Stimulated activated CD4-positive, alpha-beta T cell treated with anti-CD3 and anti-CD28 coated beads, Interleukin-4, amount 100 ng/mL, for 4 hours (primary cell): ENCODE results near the gene EXOC4.
"Not testable (repeated sequence)": the region's sequence is repeated elsewhere in the genome, so short reads cannot be mapped to it uniquely, and the experiment has no call there.

Experiments used
- DNase-seq, 2 experiments: peaks; one replicate each; pipeline ENCODE4 v3.0.0-alpha.2; 2020

EXOC4 gene

DNA sequence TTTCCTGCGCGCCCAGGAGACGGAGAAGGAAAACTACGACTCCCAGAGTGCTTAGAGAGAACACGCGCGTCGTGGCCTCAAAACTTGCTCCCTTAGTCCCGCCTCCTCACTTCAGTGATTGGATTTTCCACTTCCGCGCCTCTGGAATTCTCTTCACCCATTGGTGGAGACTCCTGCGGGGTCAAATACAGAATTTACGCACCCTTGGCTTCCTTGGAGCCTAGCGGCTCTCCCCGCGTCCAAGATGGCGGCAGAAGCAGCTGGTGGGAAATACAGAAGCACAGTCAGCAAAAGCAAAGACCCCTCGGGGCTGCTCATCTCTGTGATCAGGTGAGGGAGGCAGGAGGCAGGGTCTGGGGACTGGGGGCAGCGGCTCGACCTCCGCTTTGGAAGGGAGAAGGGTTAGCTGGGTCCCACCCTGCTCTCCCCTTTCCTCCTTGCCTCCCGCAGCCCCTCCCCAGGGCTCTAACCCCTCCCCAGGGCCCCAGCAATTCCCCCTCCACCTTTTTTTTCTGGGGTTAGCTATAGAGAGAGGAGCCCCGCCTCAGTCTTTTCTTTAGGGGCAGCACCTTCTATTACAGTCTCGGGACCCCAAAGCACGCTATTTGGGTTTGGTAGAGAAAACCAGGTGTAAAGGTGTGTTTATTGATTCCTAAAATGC is at the start of gene EXOC4:
TSS of gene EXOC4 (plus strand) at position 221 of the 661 bp plus-strand sequence.
- DNase-seq = peak; percentile 70 to 93

DNA sequence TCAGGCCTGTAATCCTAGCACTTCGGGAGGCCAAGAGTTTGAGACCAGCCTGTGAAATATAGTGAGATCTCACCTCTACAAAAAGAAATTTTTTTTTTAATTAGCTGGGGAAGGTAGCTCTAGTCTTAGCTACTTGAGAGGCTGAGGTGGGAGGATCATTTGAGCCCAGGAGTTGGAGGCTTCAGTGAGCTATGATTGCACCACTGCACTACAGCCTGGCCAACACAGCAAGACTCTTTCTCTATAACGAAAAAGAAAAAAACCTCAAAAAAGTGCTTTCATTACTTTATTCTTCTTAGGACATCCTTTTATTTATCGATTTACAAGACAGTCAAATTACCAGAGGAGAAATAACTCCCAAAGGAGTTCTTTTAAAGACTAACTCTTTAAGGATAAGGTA is 49.4 kb upstream of the EXOC4 start:
- DNase-seq = no peak

- DNase-seq = no peak
These were observed 45.2 kb upstream of the EXOC4 start for GRCh38 chr7:133207687-133208086.

DNA sequence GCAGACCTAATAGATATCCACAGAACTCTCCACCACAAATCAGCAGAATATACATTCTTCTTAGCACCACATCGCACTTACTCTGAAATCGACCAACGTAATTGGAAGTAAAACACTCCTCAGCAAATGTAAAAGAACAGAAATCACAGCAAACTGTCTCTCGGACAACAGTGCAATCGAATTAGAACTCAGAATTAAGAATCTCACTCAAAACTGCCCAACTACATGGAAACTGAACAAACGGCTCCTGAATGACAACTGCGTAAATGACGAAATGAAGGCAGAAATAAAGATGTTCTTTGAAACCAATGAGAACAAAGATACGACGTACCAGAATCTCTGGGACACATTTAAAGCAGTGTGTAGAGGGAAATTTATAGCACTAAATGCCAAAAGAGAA is 42.1 kb upstream of the EXOC4 start:
- not testable (repeated sequence) for DNase-seq

- not testable (repeated sequence) for DNase-seq
These were observed 39.1 kb upstream of the EXOC4 start for GRCh38 chr7:133213772-133214171.

DNA sequence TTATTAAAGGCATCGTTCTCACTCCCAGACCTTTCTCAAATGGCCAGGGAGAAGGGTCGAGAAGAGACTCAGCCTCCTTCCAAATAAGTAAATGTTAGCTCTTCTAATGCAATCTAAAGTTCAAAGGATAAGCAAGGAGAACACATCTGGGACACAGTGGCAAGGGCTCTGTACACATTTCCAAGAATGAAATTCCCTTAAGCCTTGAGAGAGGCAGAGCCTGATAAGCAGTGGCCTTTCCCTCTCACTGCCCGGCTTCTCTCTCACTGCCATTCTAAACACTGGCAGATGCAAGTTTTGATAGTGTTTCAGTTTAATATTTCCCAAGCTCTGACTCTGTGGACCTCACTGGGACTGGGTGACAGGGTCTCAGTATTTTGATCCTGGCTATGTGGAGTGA is 35.1 kb upstream of the EXOC4 start:
- DNase-seq = no peak

DNA sequence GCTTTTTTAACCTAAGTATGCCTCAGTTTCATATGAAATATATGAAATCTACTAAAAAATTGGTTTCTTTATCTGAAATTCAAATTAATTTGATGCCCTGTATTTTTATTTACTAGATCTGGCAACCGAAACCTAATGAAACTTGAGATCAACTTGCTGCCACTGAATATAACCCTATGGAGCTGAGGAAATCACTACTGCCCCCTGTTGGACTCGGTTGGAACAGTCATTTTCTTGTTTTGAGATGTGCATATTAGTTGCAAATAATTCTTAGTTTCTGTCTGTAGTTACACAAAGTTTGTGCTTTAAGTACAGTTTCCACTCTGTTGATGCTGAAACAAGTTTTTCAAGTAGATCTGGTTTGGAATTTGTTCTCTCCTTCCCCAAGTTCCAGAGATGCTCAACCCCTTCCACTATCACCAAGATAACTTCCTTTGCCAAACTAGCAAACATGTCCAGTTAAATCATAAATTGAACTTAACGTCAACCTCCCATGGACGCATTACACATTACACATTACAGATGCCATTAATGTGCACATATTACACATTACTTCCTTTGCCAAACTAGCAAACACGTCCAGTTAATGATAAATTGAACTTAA is 22.2 kb upstream of the EXOC4 start:
- DNase-seq = peak; percentile 4 to 15

DNA sequence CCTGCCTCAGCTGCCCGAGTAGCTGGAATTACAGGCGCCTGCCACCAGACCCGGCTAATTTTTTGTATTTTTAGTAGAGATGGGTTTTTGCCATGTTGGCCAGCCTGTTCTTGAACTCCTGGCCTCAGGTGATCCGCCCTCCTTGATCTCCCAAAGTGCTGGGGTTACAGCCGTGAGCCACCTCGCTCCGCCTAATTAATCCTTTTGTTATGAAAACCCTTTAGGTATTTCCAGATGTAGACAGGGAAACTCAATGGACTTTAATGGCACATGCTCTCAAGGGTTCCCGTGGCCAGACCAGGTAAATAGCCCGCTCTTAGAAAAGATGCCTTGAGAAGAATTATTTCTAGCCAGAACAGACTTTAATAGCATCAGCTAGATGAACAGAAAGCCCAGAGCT is 19.7 kb upstream of the EXOC4 start:
- no peak for DNase-seq

- DNase-seq = no peak
These were observed 17.7 kb upstream of the EXOC4 start for GRCh38 chr7:133234961-133235875.

- no peak for DNase-seq
These were observed 15.3 kb upstream of the EXOC4 start for GRCh38 chr7:133237545-133237944.

DNA sequence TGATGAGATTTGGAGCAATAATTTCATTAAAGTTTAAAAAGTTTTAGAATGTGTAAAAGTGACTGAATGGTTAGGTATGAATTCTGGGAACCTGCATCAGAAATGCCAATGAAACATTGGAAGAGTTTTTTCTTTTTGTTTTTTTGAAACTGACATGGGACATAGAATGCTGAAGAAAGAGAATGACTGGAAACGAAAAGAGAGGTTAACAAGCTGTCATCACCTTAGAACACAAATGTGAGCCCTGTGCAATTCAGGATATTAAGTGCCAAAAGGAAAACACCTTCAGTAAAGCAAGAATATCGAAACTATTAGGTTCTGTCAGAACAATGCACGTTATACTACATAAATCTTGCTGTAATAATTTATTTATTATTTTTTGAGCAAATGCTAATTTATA is 12.6 kb upstream of the EXOC4 start:
- no peak for DNase-seq

DNA sequence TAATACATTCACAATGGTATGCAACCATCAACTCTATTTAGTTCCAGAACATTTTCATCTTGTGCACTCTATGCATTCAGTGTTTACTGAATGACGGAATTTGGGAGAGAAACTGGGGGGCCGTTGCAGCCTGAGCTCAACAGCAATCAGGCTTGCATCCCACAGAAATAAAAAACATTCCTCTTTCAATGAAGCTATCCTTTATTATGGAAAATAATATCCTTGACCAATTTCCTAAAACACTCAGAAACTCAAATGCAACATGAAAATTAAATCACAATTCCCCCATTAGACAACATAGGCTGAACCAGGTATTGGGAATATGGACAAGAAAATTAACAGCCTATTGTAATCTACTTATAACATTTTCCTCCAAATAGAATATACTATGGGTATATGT is 6.3 kb upstream of the EXOC4 start:
- DNase-seq = no peak

GRCh38 chr7:133248901-133249300 is 4.0 kb upstream of the EXOC4 start:
- DNase-seq = no peak

GRCh38 chr7:133252506-133252857 is 396 bp upstream of the EXOC4 start:
- no peak for DNase-seq

GRCh38 chr7:133253519-133253875 is 619 bp downstream of the EXOC4 start:
- no peak for DNase-seq

GRCh38 chr7:133255486-133255885 is 2.6 kb downstream of the EXOC4 start:
- no peak for DNase-seq

- no peak for DNase-seq
These were observed 5.3 kb downstream of the EXOC4 start for GRCh38 chr7:133258174-133258573.

DNA sequence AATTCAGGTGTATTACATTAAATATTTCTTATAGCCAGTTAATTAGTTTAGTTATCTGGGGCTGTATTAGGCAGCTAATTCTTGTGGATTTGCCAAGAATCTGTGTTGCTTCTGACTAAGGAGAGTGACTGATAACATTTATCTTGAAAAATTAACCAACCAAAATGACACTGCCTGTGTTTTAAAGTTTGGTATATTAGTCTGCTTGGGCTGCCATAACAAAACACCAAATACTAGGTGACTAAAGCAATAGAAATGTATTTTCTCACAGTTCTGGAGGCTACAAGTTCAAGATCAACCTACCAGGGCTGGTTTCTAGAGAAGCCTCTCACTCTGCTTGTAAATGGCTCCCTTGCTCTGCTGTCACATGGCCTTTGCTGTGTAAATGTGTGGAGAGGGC is 12.9 kb downstream of the EXOC4 start:
- no peak for DNase-seq

DNA sequence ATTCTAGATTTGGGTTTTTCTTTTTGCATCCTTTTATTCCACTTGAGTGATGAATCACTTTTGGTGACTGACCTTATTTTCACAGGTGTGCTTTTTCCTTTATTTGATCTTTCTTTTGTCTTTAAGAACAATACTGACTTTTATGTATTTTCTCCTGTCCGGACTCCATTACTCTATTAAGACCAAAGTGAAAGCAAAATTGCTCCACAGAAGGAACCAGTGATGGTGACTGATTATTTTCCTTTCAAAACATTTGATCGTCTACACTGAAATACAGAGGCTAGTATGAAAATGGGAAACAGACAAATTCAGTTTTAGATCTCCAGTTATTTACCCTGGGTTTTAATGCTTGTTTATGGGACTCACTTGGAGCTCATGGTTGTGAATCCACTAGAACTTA is 15.5 kb downstream of the EXOC4 start:
- no peak for DNase-seq

DNA sequence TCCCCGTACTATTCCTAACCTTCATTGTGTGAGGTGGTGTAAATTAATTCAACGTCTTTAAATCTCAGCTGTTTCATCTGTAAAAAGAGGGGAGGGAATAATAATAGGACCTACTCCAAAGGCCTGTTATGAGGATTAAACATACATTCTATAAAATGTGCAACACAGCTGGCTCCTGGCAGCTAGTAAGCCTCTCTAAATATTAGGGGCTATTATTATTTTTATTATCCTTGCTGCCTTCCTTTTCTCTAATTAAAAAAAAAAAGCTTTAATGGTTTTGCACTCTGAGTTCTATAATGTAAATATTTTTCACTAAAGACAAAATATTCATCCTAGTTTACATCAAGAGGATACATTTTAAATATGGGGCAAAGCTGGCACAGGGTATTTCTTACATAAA is 19.5 kb downstream of the EXOC4 start:
- DNase-seq = no peak

- no peak for DNase-seq
These were observed 20.3 kb downstream of the EXOC4 start for GRCh38 chr7:133273227-133273626.

DNA sequence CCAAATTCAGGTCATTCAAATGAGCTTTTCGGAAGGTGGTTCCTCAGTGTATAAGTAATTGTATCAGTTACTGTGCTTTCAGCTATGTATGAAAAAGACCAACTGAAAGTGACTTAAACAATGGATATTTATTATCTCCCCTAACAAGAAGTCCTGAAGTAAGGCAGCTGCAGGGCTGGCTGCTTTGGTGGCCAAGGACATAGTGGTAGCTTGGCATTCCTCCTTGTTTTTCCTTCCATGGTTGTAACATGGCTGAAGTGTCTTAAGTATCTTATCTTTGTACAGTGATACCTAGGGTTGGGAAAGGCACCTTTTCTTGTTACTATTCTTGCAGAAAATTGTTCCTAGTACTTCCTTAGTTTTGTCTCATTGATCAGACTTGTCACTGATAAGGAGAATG is 21.4 kb downstream of the EXOC4 start:
- DNase-seq = no peak

GRCh38 chr7:133275008-133275407 is 22.1 kb downstream of the EXOC4 start:
- no peak for DNase-seq

DNA sequence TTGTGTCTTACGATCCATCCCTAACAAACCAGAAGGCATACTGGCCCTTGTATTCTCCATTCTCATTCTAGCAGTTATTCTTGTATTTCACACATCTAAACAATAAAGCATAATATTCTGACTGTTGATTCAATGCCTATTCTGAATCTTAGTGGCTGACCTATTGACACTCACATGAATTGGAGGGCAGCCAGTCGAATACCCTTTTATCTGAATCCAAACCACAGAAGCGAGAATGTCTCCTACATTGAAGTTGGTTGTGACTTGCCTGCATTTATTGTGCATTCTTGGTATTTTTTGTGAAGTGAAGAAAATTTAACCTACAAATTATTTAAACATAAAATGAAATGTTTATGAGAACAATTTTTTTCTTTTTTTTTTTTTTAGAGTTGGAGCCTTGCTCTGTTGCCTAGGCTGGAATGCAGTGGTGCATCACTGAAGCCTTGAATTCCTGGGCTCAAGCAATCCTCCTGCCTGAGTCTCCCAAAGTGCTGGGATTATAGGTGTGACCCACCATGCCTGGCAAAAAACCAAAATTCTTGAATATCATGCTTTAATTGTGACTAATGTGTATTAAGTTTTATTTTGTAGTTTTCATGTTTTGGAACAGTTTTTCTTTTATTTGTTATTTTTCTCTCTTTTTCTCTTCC is 22.7 kb downstream of the EXOC4 start:
- no peak for DNase-seq
